ENCODE data around the gene DEXI. TPM values are rescaled to one million over a fixed set of nuclear protein-coding genes. Genes with fewer than 3 reads are reported as not detected.

Gene DEXI
- total RNA-seq, 4 donors from 2014 or later: 106 to 133 (median 125) TPM

- 42% methylated on average over 14 of the region's 21 CpGs for WGBS
- TF ChIP-seq EP300 (IDR thresholded peaks at IDR 0.05) (peak; percentile 27), POLR2A (IDR thresholded peaks at IDR 0.05; ENCODE audit: low read depth) (no peak), POLR2AphosphoS5 (IDR thresholded peaks at IDR 0.05) (peak; percentile 74 to 78), CTCF (IDR thresholded peaks at IDR 0.05) (peak; percentile 92 to 98 (median 94))
- peak; percentile 99 for DNase-seq (ENCODE audit: extremely low spot score)
- Histone ChIP-seq H3K4me1 (peaks cover 36 to 48% (median 43%) of the 10 kb centered on the region in 4 donors), H3K4me3 (peak overlapping the region in 3 of 4 donors; percentile 26 to 39 (median 27)), H3K36me3 (peaks cover 0 to 5% (median 0%) of the 10 kb centered on the region in 4 donors), H3K9me3 (no peaks in the 10 kb centered on the region), H3K27ac (replicated peaks in 1 of 4) (peak overlapping the region; percentile 18 to 59 (median 52)), H3K27me3 (no peaks in the 10 kb centered on the region)
- intact Hi-C loops (cut with DNase I): loop anchor here (5.0 to 10.0 kb wide), 4 partner anchors 91 to 406 kb away; partner anchors contain the start of gene NUBP1
Observed at GRCh38 chr16:10918294-10919002, 23.8 kb downstream of the DEXI start.

- TF ChIP-seq EP300 (IDR thresholded peaks at IDR 0.05) (no peak), POLR2AphosphoS5 (IDR thresholded peaks at IDR 0.05) (no peak), CTCF (IDR thresholded peaks at IDR 0.05) (no peak), POLR2A (IDR thresholded peaks at IDR 0.05; ENCODE audit: low read depth) (no peak)
- intact Hi-C loops (cut with DNase I): loop anchor here (5.0 to 10.0 kb wide), 4 partner anchors 89 to 404 kb away; partner anchors contain the start of gene NUBP1
- no peak for DNase-seq (ENCODE audit: extremely low spot score)
- Histone ChIP-seq H3K4me3 (no peak overlapping the region), H3K9me3 (no peaks in the 10 kb centered on the region), H3K27me3 (no peaks in the 10 kb centered on the region), H3K4me1 (peaks cover 17 to 29% (median 24%) of the 10 kb centered on the region in 4 donors), H3K27ac (replicated peaks in 1 of 4) (no peak overlapping the region), H3K36me3 (peaks cover 0 to 5% (median 0%) of the 10 kb centered on the region in 4 donors)
- 65% methylated on average over 3 of the region's 3 CpGs for WGBS
Observed at GRCh38 chr16:10916534-10916933, 25.7 kb downstream of the DEXI start.

- no peaks in the 10 kb centered on the region for H3K4me1 ChIP-seq
- no peaks in the 10 kb centered on the region for H3K9me3 ChIP-seq
- intact Hi-C loops (cut with DNase I): loop anchor here (10.0 kb wide), 1 partner anchor 336 kb away; no protein-coding TSS in a partner anchor
- no peak overlapping the region for H3K27ac ChIP-seq (replicated peaks in 1 of 4)
- H3K4me3 ChIP-seq: no peak overlapping the region
- no peaks in the 10 kb centered on the region for H3K27me3 ChIP-seq
- DNase-seq (ENCODE audit: extremely low spot score): no peak
- peaks cover 0 to 26% (median 9%) of the 10 kb centered on the region in 4 donors for H3K36me3 ChIP-seq
- no peak for TF ChIP-seq EP300 (IDR thresholded peaks at IDR 0.05)
- TF ChIP-seq POLR2AphosphoS5 (IDR thresholded peaks at IDR 0.05): no peak
- no peak for TF ChIP-seq POLR2A (IDR thresholded peaks at IDR 0.05; ENCODE audit: low read depth)
- TF ChIP-seq CTCF (IDR thresholded peaks at IDR 0.05): no peak
Observed at GRCh38 chr16:10911267-10911666, 31.0 kb downstream of the DEXI start.

- no peak for TF ChIP-seq POLR2A (IDR thresholded peaks at IDR 0.05; ENCODE audit: low read depth)
- H3K27me3 ChIP-seq: no peaks in the 10 kb centered on the region
- WGBS: 94% methylated on average over 12 of the region's 21 CpGs
- H3K4me3 ChIP-seq: no peak overlapping the region
- H3K27ac ChIP-seq (replicated peaks in 1 of 4): no peak overlapping the region
- intact Hi-C loops (cut with DNase I): no loop called here
- H3K9me3 ChIP-seq: peaks cover 0 to 8% (median 3%) of the 10 kb centered on the region in 4 donors
- H3K36me3 ChIP-seq: peaks cover 0 to 43% (median 18%) of the 10 kb centered on the region in 4 donors
- no peak for DNase-seq (ENCODE audit: extremely low spot score)
- no peaks in the 10 kb centered on the region for H3K4me1 ChIP-seq
Observed at GRCh38 chr16:10907757-10908045, 34.6 kb downstream of the DEXI start.

- no peak overlapping the region for H3K4me3 ChIP-seq
- H3K9me3 ChIP-seq: peaks cover 0 to 13% (median 3%) of the 10 kb centered on the region in 4 donors
- H3K27me3 ChIP-seq: no peaks in the 10 kb centered on the region
- TF ChIP-seq EP300 (IDR thresholded peaks at IDR 0.05): no peak
- no peak for TF ChIP-seq POLR2AphosphoS5 (IDR thresholded peaks at IDR 0.05)
- TF ChIP-seq CTCF (IDR thresholded peaks at IDR 0.05): no peak
- TF ChIP-seq POLR2A (IDR thresholded peaks at IDR 0.05; ENCODE audit: low read depth): no peak
- no peaks in the 10 kb centered on the region for H3K4me1 ChIP-seq
- peaks cover 0 to 48% (median 21%) of the 10 kb centered on the region in 4 donors for H3K36me3 ChIP-seq
- no peak overlapping the region for H3K27ac ChIP-seq (replicated peaks in 1 of 4)
- WGBS: 89% methylated on average over 28 of the region's 46 CpGs
- intact Hi-C loops (cut with DNase I): no loop called here
- DNase-seq (ENCODE audit: extremely low spot score): no peak
Observed at GRCh38 chr16:10906914-10907756, 35.1 kb downstream of the DEXI start.

All from esophagus muscularis mucosa (tissue), 4 donors.